ENCODE measurements around the gene ELL2. TPM values are rescaled to one million over a fixed set of nuclear protein-coding genes. Genes with fewer than 3 reads are reported as not detected.

The ELL2 gene
- polyA plus RNA-seq, 1 of the 3 experiments (the other 2 are of a cell fraction): 18.4 TPM

DNA sequence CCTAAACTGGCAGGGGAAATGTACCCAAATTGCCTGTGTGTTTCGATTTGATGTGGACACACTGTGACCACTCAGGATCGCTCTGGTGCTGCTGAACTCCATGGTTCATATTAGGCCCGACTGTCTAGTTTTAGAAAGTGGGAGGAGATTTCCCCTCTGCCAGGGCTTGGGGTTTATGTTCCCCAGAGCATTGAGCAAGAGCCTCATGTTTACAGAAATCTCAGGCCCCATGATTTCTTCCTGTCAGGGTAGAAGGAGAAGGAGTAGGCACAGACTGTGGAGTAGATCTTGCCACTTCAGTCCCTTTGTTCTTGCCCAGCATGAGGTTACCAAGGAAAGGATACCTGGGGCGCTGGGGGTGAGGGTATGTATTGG, 98.3 kb downstream of the ELL2 start:
- WGBS (ENCODE audit: low lambda C conversion rate): 86% methylated on average over 4 of the region's 4 CpGs
- Histone ChIP-seq H3K27me3 (ENCODE audit: insufficient read depth) (no peaks in the 10 kb centered on the region), H3K9ac (peak overlapping the region; percentile 30; the same call in 1 of the 2 replicates), H3K9me3 (no peaks in the 10 kb centered on the region), H3K36me3 (replicated peaks in 1 of 2; ENCODE audit: control insufficient read depth in 1 of 2, insufficient read depth in 2 of 2, low read length in 1 of 2) (no peaks in the 10 kb centered on the region), H3K4me2 (no peak overlapping the region; the same call in 1 of the 2 replicates), H3F3A (replicated peaks; ENCODE audit: insufficient read depth) (peaks cover 52% of the 10 kb centered on the region), H3K9me2 (no peaks in the 10 kb centered on the region), H3K4me1 (ENCODE audit: control insufficient read depth in 1 of 2, insufficient read depth in 2 of 2, low read depth in 1 of 2, low read length in 1 of 2) (peaks cover 2 to 35% of the 10 kb centered on the region in 2 experiments; a peak in 3 of 4 replicates), H3K27ac (ENCODE audit: low read depth in 2 of 2, low read length in 1 of 2) (peak overlapping the region in 1 of 2 experiments; percentile 95; a peak in 1 of 4 replicates), H4K20me1 (ENCODE audit: insufficient read depth) (no peaks in the 10 kb centered on the region), H2AFZ (ENCODE audit: low read depth) (no peak overlapping the region), H3K79me2 (ENCODE audit: insufficient read depth) (no peaks in the 10 kb centered on the region), H3K4me3 (ENCODE audit: low read depth in 2 of 2, low read length in 1 of 2) (no peak overlapping the region)
- TF ChIP-seq, protein P1, sequence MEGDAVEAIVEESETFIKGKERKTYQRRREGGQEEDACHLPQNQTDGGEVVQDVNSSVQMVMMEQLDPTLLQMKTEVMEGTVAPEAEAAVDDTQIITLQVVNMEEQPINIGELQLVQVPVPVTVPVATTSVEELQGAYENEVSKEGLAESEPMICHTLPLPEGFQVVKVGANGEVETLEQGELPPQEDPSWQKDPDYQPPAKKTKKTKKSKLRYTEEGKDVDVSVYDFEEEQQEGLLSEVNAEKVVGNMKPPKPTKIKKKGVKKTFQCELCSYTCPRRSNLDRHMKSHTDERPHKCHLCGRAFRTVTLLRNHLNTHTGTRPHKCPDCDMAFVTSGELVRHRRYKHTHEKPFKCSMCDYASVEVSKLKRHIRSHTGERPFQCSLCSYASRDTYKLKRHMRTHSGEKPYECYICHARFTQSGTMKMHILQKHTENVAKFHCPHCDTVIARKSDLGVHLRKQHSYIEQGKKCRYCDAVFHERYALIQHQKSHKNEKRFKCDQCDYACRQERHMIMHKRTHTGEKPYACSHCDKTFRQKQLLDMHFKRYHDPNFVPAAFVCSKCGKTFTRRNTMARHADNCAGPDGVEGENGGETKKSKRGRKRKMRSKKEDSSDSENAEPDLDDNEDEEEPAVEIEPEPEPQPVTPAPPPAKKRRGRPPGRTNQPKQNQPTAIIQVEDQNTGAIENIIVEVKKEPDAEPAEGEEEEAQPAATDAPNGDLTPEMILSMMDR (IDR thresholded peaks at IDR 0.05): no peak
- TF ChIP-seq JUND (IDR thresholded peaks at IDR 0.05): no peak
- no peak for TF ChIP-seq YY1 (IDR thresholded peaks at IDR 0.05; ENCODE audit: low read depth)
- no peak for TF ChIP-seq CHD2 (IDR thresholded peaks at IDR 0.05; ENCODE audit: low read length, partially characterized antibody)
- no peak for TF ChIP-seq MEF2A (IDR thresholded peaks at IDR 0.05; ENCODE audit: borderline replicate concordance, low read depth)
- TF ChIP-seq TAF1 (IDR thresholded peaks at IDR 0.05; ENCODE audit: borderline replicate concordance, low read depth, low read length): no peak
- TF ChIP-seq RAD21 (IDR thresholded peaks at IDR 0.05; ENCODE audit: low read length): no peak
- no peak for TF ChIP-seq FOXJ3 (CRISPR knock-in tag; IDR thresholded peaks at IDR 0.05)
- no peak for TF ChIP-seq SIN3A (IDR thresholded peaks at IDR 0.05; ENCODE audit: borderline replicate concordance, low read depth, low read length)
- no peak for TF ChIP-seq RFX5 (IDR thresholded peaks at IDR 0.05; ENCODE audit: low read length)
- TF ChIP-seq RCOR1 (IDR thresholded peaks at IDR 0.05; ENCODE audit: low read length): no peak
- TF ChIP-seq ZBTB33 (IDR thresholded peaks at IDR 0.05; ENCODE audit: borderline replicate concordance, low read depth): no peak
- no peak for TF ChIP-seq IRF3 (IDR thresholded peaks at IDR 0.05; ENCODE audit: low read depth, low read length)
- no peak for TF ChIP-seq ELF1 (IDR thresholded peaks at IDR 0.05)
- no peak for TF ChIP-seq FOXM1 (IDR thresholded peaks at IDR 0.05; ENCODE audit: low read depth)
- ChIA-PET CTCF (interaction anchor here (0.7 to 12.9 kb wide), 3 partner anchors 7 to 472 kb away, joined by 3 to 157 read pairs (median 3); no protein-coding TSS in a partner anchor), POLR2A (no interaction called here)
- no peak for DNase-seq

Data from SK-N-SH (cell line).